ENCODE results near the gene TSNAX. TPM values are rescaled to one million over a fixed set of nuclear protein-coding genes. Genes with fewer than 3 reads are reported as not detected.

TSNAX gene
- total RNA-seq, 1 experiment from 2014 or later: 60.0 TPM

DNA sequence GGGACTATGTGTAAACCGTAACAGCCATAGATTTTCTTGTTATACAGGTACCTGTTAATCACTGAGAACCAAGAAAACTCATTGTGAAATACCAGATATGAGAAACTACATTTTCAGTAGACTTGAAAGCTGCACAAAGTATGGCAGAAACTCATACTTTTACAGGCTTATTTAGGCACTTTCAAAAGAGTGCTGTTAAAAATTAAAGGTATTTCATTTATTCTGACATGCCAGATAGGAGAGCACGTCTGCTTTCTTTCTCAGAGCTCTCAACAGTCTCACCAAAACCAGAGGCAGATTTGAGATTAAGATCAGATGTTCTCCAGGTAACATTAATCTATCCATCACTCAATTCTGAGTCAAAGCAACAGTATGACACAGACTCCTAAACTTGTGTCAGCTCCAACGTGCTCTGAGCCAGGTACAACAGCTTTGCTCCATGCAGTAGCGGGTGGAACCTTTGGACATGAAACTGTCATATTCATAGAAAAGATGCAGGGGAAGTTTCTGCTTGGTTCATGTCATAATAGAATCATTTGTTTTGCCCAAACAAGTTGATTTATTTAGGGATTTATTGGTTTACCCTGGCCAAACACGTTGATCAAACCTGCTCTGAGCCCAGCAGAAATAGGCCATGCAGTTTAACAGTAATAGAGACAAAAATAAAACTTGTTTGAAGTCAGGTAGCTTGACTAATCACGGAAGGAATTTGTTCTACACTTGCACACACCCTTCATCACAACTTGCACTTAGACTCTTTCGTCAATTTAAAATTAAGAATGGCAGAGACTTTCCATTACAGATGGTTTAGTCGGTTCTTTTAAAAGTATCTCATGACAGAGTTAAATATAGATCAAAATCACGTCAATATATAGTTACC, 20.8 kb upstream of the TSNAX start:
- ChIA-PET CTCF (no interaction called here), POLR2A (ENCODE audit: low non-redundant PET) (no interaction called here)
- intact Hi-C loops (cut with micrococcal nuclease; ENCODE audit: unreplicated experiment): no loop called here
- H3K36me3 ChIP-seq (ENCODE audit: insufficient read depth, low read length, poor library complexity, severe bottlenecking): no peaks in the 10 kb centered on the region
- H3K27me3 ChIP-seq (replicated peaks; ENCODE audit: insufficient read depth, low read depth, low read length, poor library complexity): no peaks in the 10 kb centered on the region
- no peaks in the 10 kb centered on the region for H3K4me1 ChIP-seq (ENCODE audit: insufficient read depth, low read length, poor library complexity, severe bottlenecking)
- H3K27ac ChIP-seq (ENCODE audit: low read depth, low read length, poor library complexity, severe bottlenecking): no peak overlapping the region
- H3K9me3 ChIP-seq (ENCODE audit: low read depth, low read length, poor library complexity, severe bottlenecking): no peaks in the 10 kb centered on the region
- no TSS peak for BruUV-seq (replicated peaks)
- TF ChIP-seq, protein P1, sequence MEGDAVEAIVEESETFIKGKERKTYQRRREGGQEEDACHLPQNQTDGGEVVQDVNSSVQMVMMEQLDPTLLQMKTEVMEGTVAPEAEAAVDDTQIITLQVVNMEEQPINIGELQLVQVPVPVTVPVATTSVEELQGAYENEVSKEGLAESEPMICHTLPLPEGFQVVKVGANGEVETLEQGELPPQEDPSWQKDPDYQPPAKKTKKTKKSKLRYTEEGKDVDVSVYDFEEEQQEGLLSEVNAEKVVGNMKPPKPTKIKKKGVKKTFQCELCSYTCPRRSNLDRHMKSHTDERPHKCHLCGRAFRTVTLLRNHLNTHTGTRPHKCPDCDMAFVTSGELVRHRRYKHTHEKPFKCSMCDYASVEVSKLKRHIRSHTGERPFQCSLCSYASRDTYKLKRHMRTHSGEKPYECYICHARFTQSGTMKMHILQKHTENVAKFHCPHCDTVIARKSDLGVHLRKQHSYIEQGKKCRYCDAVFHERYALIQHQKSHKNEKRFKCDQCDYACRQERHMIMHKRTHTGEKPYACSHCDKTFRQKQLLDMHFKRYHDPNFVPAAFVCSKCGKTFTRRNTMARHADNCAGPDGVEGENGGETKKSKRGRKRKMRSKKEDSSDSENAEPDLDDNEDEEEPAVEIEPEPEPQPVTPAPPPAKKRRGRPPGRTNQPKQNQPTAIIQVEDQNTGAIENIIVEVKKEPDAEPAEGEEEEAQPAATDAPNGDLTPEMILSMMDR (conservative IDR thresholded peaks at IDR 0.05; ENCODE audit: low read depth, low read length): no peak
- TF ChIP-seq EZH2 (IDR thresholded peaks at IDR 0.05; ENCODE audit: borderline replicate concordance, low read depth, low read length, poor library complexity, severe bottlenecking): no peak
- no peak overlapping the region for H3K4me3 ChIP-seq (ENCODE audit: low read depth, low read length, poor library complexity, severe bottlenecking)
- no peak for DNase-seq (ENCODE audit: low spot score)

DNA sequence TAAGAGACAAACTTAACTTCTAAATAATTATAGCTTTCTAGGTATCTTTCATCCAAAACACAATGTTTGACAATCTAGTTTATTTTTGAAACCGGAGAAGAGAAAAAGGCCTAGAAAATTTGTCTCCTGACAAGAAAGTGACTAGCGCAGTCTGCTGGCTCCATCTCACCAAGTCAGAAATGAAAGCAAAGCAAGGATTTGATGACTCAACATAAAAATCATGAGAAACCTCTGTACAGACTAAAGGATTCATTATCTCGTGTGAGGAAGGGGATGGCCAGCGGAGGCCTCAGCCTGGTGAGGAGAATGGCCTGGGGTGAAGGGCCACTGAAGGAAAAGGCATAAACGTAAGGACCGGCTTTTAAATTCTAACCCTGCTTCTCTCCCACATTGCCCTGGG, 20.0 kb upstream of the TSNAX start:
- Histone ChIP-seq H3K27me3 (replicated peaks; ENCODE audit: insufficient read depth, low read depth, low read length, poor library complexity) (no peaks in the 10 kb centered on the region), H3K4me1 (ENCODE audit: insufficient read depth, low read length, poor library complexity, severe bottlenecking) (no peaks in the 10 kb centered on the region), H3K27ac (ENCODE audit: low read depth, low read length, poor library complexity, severe bottlenecking) (no peak overlapping the region), H3K9me3 (ENCODE audit: low read depth, low read length, poor library complexity, severe bottlenecking) (no peaks in the 10 kb centered on the region), H3K36me3 (ENCODE audit: insufficient read depth, low read length, poor library complexity, severe bottlenecking) (no peaks in the 10 kb centered on the region), H3K4me3 (ENCODE audit: low read depth, low read length, poor library complexity, severe bottlenecking) (no peak overlapping the region)
- intact Hi-C loops (cut with micrococcal nuclease; ENCODE audit: unreplicated experiment): no loop called here
- no peak for TF ChIP-seq EZH2 (IDR thresholded peaks at IDR 0.05; ENCODE audit: borderline replicate concordance, low read depth, low read length, poor library complexity, severe bottlenecking)
- TF ChIP-seq, protein P1 (conservative IDR thresholded peaks at IDR 0.05; ENCODE audit: low read depth, low read length): no peak
- DNase-seq (ENCODE audit: low spot score): no peak
- CTCF ChIA-PET: no interaction called here
- POLR2A ChIA-PET (ENCODE audit: low non-redundant PET): no interaction called here
- BruUV-seq (replicated peaks): no TSS peak

DNA sequence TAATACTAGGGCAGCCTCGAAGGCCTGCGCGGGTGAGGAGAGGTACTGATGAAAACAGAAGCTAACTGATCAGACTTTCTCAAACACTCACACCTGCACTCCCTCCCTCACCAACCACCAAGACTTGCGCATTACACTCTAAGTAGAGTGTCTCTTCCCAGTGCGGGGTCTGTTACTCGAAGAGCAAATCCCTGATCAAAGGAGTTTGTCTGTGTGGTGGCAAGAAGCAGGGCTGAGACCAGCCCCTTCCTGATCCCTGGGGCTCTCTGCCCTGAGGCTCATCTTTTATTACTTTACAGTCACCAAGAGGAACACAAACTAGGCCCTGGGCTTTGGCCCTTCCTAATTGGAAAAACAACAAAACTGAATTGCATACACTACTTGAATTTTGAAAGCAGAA, 19.5 kb upstream of the TSNAX start:
- no TSS peak for BruUV-seq (replicated peaks)
- no peak overlapping the region for H3K4me3 ChIP-seq (ENCODE audit: low read depth, low read length, poor library complexity, severe bottlenecking)
- POLR2A ChIA-PET (ENCODE audit: low non-redundant PET): no interaction called here
- DNase-seq (ENCODE audit: low spot score): no peak
- intact Hi-C loops (cut with micrococcal nuclease; ENCODE audit: unreplicated experiment): no loop called here
- H3K4me1 ChIP-seq (ENCODE audit: insufficient read depth, low read length, poor library complexity, severe bottlenecking): no peaks in the 10 kb centered on the region
- no peaks in the 10 kb centered on the region for H3K9me3 ChIP-seq (ENCODE audit: low read depth, low read length, poor library complexity, severe bottlenecking)
- no peaks in the 10 kb centered on the region for H3K36me3 ChIP-seq (ENCODE audit: insufficient read depth, low read length, poor library complexity, severe bottlenecking)
- no peak overlapping the region for H3K27ac ChIP-seq (ENCODE audit: low read depth, low read length, poor library complexity, severe bottlenecking)
- H3K27me3 ChIP-seq (replicated peaks; ENCODE audit: insufficient read depth, low read depth, low read length, poor library complexity): no peaks in the 10 kb centered on the region
- no peak for TF ChIP-seq EZH2 (IDR thresholded peaks at IDR 0.05; ENCODE audit: borderline replicate concordance, low read depth, low read length, poor library complexity, severe bottlenecking)
- TF ChIP-seq, protein P1 (conservative IDR thresholded peaks at IDR 0.05; ENCODE audit: low read depth, low read length): no peak
- CTCF ChIA-PET: no interaction called here
